A673 (cell line): Measurements from ENCODE around the gene IFNA13. TPM values are rescaled to one million over a fixed set of nuclear protein-coding genes. Genes with fewer than 3 reads are reported as not detected.

Source experiments
- BruUV-seq: library from RNA; stranded (reverse); fragments of 400-500 nt; replicated peaks from 2 replicates; lab custom pipeline; 2021; lab: Mats Ljungman, UMichigan
- CTCF ChIA-PET: fragments of 300-600 bp; sonication (Branson Sonifier 250); formaldehyde crosslinking; loops from one replicate; lab custom pipeline; 2022; ENCODE audit warnings: antibody characterized with exemption; lab: Charles Lee
- POLR2A ChIA-PET: fragments of 300-600 bp; sonication (Branson Sonifier 250); formaldehyde crosslinking; loops from one replicate; lab custom pipeline; 2022; ENCODE audit warnings: antibody characterized with exemption; ENCODE audit not compliant: low non-redundant PET; lab: Charles Lee
- DNase-seq: peaks from one replicate; pipeline ENCODE4 v3.0.0-alpha.2; 2015; ENCODE audit warnings: low spot score
- H3K27ac ChIP-seq: fragments of 200-600 bp; sonication (generic); 2 replicates; pipeline ENCODE4 v1.5.1; 2016; ENCODE audit warnings: mixed run types, low read depth, mild to moderate bottlenecking, mixed read lengths, antibody characterized with exemption, low read length; ENCODE audit not compliant: poor library complexity, severe bottlenecking
- H3K27me3 ChIP-seq: fragments of 200-600 bp; sonication (generic); replicated peaks from 2 replicates; pipeline ENCODE4 v1.6.1; 2017; ENCODE audit warnings: mixed run types, low read depth, mild to moderate bottlenecking, mixed read lengths, antibody characterized with exemption, low read length; ENCODE audit not compliant: insufficient read depth, poor library complexity
- H3K36me3 ChIP-seq: fragments of 200-600 bp; sonication (generic); 2 replicates; pipeline ENCODE4 v1.6.1; 2016; ENCODE audit warnings: mixed run types, mild to moderate bottlenecking, mixed read lengths, antibody characterized with exemption, low read length; ENCODE audit not compliant: insufficient read depth, poor library complexity, severe bottlenecking
- H3K4me1 ChIP-seq: fragments of 200-600 bp; sonication (generic); 2 replicates; pipeline ENCODE4 v1.6.1; 2017; ENCODE audit warnings: mixed run types, mild to moderate bottlenecking, mixed read lengths, antibody characterized with exemption, low read length; ENCODE audit not compliant: insufficient read depth, poor library complexity, severe bottlenecking
- H3K4me3 ChIP-seq: fragments of 200-600 bp; sonication (generic); 2 replicates; pipeline ENCODE4 v1.5.1; 2016; ENCODE audit warnings: low read depth, mixed run types, mild to moderate bottlenecking, mixed read lengths, low read length; ENCODE audit not compliant: poor library complexity, severe bottlenecking
- H3K9me3 ChIP-seq: fragments of 200-600 bp; sonication (generic); 2 replicates; pipeline ENCODE4 v1.6.1; 2016; ENCODE audit warnings: mixed run types, low read depth, mild to moderate bottlenecking, mixed read lengths, antibody characterized with exemption, low read length; ENCODE audit not compliant: poor library complexity, severe bottlenecking
- EZH2 ChIP-seq: fragments of 200-600 bp; sonication (generic); IDR thresholded peaks from 2 replicates; pipeline ENCODE4 v1.6.1; 2017; ENCODE audit warnings: borderline replicate concordance, low read depth, mild to moderate bottlenecking, mixed read lengths, antibody characterized with exemption, low read length; ENCODE audit not compliant: poor library complexity, severe bottlenecking
- intact Hi-C: fragments of 100-400 bp; cut with micrococcal nuclease; formaldehyde crosslinking; loops from one replicate; pipeline ENCODE4 v1.10.0; 2022; ENCODE audit not compliant: unreplicated experiment
- total RNA-seq: library from RNA; stranded (reverse); gene quantifications from 2 replicates; pipeline ENCODE4 v1.2.3, GENCODE V29; 2021
- TF ChIP-seq, protein P1 (sequence below): fragments of 300-800, 200-600 bp; sonication (generic); conservative IDR thresholded peaks from 2 replicates; pipeline ENCODE4 v1.5.1; 2017; ENCODE audit warnings: low read depth, mild to moderate bottlenecking, antibody characterized with exemption, low read length, moderate library complexity, mixed read lengths

Gene IFNA13
- total RNA-seq, 1 experiment from 2014 or later: not detected

DNA sequence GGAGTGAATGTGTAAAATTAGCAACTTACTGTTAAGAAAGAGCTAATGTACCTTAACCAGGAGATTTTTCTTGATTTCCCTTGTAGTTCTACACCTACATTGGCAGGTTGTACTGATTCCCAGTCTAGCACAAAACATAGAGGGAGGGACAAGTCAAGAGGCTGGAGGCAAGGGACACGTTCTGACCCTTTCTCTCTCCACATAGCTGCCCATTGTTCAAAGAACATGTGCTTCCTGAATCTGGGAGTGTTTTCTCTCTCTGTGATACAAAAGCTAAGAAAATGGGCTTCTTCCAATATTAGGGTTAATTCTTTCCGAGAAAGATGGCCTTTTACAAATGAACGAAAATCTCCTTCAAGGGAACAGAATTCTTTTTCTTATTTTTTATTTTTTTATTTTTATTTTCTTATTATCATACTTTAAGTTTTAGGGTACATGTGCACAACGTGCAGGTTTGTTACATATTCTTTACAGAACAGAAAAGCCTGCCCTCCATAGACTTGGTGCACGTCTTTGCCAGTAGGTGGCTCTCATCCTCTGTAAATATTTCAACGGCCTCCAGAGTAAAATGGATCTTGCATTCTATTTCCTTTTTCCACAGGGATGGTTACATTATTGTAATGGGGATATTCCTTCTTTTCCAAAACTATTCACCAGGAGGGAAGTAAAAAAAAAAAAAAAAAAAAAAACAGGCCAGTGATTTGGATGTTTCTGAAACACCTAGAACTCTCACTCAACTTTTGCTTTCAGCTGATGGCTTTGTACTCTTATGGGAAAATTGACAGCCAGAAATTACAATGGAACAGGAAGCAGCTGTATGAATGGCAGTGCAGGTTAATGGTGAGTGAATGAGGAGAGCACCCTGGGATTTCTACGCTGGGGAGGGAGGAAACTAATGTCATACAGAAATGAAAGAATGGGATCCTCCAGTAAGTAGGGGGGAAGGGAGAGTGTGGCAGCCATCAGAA lies 49.6 kb downstream of the IFNA13 start:
- Histone ChIP-seq H3K27ac (no peak overlapping the region), H3K9me3 (no peaks in the 10 kb centered on the region), H3K4me1 (no peaks in the 10 kb centered on the region), H3K36me3 (no peaks in the 10 kb centered on the region), H3K4me3 (no peak overlapping the region), H3K27me3 (peaks cover 6% of the 10 kb centered on the region)
- TF ChIP-seq EZH2: no peak
- TF ChIP-seq, protein P1, sequence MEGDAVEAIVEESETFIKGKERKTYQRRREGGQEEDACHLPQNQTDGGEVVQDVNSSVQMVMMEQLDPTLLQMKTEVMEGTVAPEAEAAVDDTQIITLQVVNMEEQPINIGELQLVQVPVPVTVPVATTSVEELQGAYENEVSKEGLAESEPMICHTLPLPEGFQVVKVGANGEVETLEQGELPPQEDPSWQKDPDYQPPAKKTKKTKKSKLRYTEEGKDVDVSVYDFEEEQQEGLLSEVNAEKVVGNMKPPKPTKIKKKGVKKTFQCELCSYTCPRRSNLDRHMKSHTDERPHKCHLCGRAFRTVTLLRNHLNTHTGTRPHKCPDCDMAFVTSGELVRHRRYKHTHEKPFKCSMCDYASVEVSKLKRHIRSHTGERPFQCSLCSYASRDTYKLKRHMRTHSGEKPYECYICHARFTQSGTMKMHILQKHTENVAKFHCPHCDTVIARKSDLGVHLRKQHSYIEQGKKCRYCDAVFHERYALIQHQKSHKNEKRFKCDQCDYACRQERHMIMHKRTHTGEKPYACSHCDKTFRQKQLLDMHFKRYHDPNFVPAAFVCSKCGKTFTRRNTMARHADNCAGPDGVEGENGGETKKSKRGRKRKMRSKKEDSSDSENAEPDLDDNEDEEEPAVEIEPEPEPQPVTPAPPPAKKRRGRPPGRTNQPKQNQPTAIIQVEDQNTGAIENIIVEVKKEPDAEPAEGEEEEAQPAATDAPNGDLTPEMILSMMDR: peak; percentile 57
- DNase-seq: peak; percentile 33
- no TSS peak for BruUV-seq
- ChIA-PET POLR2A (no interaction called here), CTCF (interaction anchor here (0.6 to 0.7 kb wide), 2 partner anchors 137 to 470 kb away, joined by 5 to 9 read pairs; no protein-coding TSS in a partner anchor)
- intact Hi-C loops: loop anchor here (5.0 kb wide), 2 partner anchors 139 to 469 kb away; no protein-coding TSS in a partner anchor

Other genes starting within 250 kb of the IFNA13 start
- gene IFNW1, start 226.2 kb downstream of the IFNA13 start, total RNA-seq: not detected in 2 replicates
- gene IFNA21, start 201.4 kb downstream of the IFNA13 start, total RNA-seq: not detected in 2 replicates
- gene IFNA4, start 180.5 kb downstream of the IFNA13 start, total RNA-seq: not detected in 2 replicates
- gene IFNA7, start 165.9 kb downstream of the IFNA13 start, total RNA-seq: not detected in 2 replicates
- gene IFNA10, start 160.9 kb downstream of the IFNA13 start, total RNA-seq: not detected in 2 replicates
- gene IFNA16, start 150.7 kb downstream of the IFNA13 start, total RNA-seq: not detected in 2 replicates
- gene IFNA17, start 139.8 kb downstream of the IFNA13 start, total RNA-seq: not detected in 2 replicates
- gene IFNA14, start 128.1 kb downstream of the IFNA13 start, total RNA-seq: not detected in 2 replicates
- not detected in 2 replicates for gene IFNA5, start 62.7 kb downstream of the IFNA13 start, total RNA-seq
- 8.4 and 8.9 TPM in 2 replicates for gene KLHL9, start 32.7 kb downstream of the IFNA13 start, total RNA-seq
- gene IFNA6, start 17.2 kb downstream of the IFNA13 start, total RNA-seq: not detected in 2 replicates
- not detected in 2 replicates for gene IFNA2, start 17.3 kb upstream of the IFNA13 start, total RNA-seq
- not detected in 2 replicates for gene IFNA8, start 41.1 kb upstream of the IFNA13 start, total RNA-seq
- not detected in 2 replicates for gene IFNA1, start 72.4 kb upstream of the IFNA13 start, total RNA-seq
- not detected in 2 replicates for gene IFNE, start 114.3 kb upstream of the IFNA13 start, total RNA-seq